Ascending aorta (tissue), 2 donors: Measurements from ENCODE around the gene CPD. TPM values are rescaled to one million over a fixed set of nuclear protein-coding genes. Genes with fewer than 3 reads are reported as not detected.

Experiments
- DNase-seq, 2 donors: peaks; one replicate each; pipeline ENCODE4 v3.0.0-alpha.2; 2019; ENCODE audit warnings: low spot score in 2 of 2
- H3K27ac ChIP-seq, 2 donors: fragments of 200-600 bp; sonication (generic); one replicate each; pipeline ENCODE4 v1.5.1; 2016 to 2017; ENCODE audit warnings: mild to moderate bottlenecking in 1 of 2
- H3K27me3 ChIP-seq: fragments of 200-600 bp; sonication (generic); one replicate; pipeline ENCODE4 v1.5.1; 2017
- H3K36me3 ChIP-seq, 2 donors: fragments of 200-600 bp; sonication (generic); one replicate each; pipeline ENCODE4 v1.5.1; 2016
- H3K4me1 ChIP-seq, 2 donors: fragments of 200-600 bp; sonication (generic); one replicate each; pipeline ENCODE4 v1.5.1; 2016 to 2017; ENCODE audit warnings: mild to moderate bottlenecking in 1 of 2
- H3K4me3 ChIP-seq, 2 donors: fragments of 200-600 bp; sonication (generic); one replicate each; pipeline ENCODE4 v1.5.1; 2016 to 2017; ENCODE audit warnings: mild to moderate bottlenecking in 1 of 2
- H3K9me3 ChIP-seq, 2 donors: fragments of 200-600 bp; sonication (generic); one replicate each; pipeline ENCODE4 v1.5.1; 2016
- intact Hi-C: fragments of 100-400 bp; cut with DNase I; formaldehyde crosslinking; loops from one replicate; pipeline ENCODE4 v1.15.1; 2023
- total RNA-seq: library from RNA; depleted of rRNA; stranded (reverse); fragments of >200 nt; gene quantifications from one replicate; pipeline ENCODE4 v1.1.0, GENCODE V29; 2016
- TF ChIP-seq, protein P1 (sequence below), 3 experiments: fragments of 200-600 bp in 2 of 3; fragments of 450-650 bp in 1 of 3; sonication (generic) in 2 of 3; IDR thresholded peaks; one replicate each; pipeline ENCODE4 v1.5.1; 2016 to 2019; ENCODE audit warnings: antibody characterized with exemption in 3 of 3, mild to moderate bottlenecking in 1 of 3, moderate library complexity in 1 of 3

The CPD gene
- total RNA-seq, 1 donor from 2014 or later = 141 TPM

DNA sequence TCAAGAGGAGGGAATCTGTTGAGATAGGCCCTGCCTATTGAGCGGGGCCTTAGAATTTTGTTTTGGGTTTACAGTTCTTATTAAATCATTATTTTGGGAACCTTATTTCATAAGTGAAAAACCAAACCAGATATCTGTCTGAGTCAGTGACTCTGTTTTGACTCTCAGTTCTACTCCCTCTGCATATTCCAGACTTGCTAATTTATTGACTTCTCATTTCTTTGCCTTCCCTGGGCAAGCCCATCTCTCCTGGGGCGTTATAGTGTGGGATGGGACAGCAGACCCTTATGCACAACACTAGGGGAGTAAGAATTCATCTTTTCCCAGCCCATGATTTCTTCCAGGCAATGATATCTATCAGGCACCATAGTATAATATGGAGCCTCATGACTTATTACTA, 45.7 kb downstream of the CPD start:
- Histone ChIP-seq H3K36me3 (peaks cover 12 to 23% of the 10 kb centered on the region in 2 donors), H3K4me3 (no peak overlapping the region)

DNA sequence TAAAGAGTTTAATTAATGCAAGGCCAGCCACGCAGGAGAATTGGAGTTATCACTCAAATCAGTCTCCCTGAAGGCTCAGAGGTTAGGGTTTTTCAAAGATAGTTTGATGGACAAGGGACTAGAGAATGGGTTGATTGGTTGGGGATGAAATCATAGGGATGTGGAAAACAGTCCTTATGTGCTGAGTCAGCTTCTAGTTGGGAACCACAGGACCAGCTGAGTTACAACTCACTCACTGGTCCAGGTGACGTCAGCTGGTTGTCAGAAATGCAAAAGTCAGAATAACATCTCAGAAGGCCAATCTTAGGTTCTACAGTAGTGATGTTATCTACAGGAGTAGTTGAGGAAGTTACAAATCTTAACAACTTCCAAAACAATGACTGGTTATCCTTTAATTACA, 47.6 kb downstream of the CPD start:
- H3K4me1 ChIP-seq = peaks cover 3 to 16% of the 10 kb centered on the region in 2 donors
- H3K9me3 ChIP-seq = no peaks in the 10 kb centered on the region
- intact Hi-C loops = loop anchor here (5.0 kb wide), 1 partner anchor 49 kb away; the partner anchor contains the start of gene CPD
- H3K4me3 ChIP-seq = no peak overlapping the region
- no peaks in the 10 kb centered on the region for H3K27me3 ChIP-seq
- peaks cover 12 to 23% of the 10 kb centered on the region in 2 donors for H3K36me3 ChIP-seq
- TF ChIP-seq, protein P1, sequence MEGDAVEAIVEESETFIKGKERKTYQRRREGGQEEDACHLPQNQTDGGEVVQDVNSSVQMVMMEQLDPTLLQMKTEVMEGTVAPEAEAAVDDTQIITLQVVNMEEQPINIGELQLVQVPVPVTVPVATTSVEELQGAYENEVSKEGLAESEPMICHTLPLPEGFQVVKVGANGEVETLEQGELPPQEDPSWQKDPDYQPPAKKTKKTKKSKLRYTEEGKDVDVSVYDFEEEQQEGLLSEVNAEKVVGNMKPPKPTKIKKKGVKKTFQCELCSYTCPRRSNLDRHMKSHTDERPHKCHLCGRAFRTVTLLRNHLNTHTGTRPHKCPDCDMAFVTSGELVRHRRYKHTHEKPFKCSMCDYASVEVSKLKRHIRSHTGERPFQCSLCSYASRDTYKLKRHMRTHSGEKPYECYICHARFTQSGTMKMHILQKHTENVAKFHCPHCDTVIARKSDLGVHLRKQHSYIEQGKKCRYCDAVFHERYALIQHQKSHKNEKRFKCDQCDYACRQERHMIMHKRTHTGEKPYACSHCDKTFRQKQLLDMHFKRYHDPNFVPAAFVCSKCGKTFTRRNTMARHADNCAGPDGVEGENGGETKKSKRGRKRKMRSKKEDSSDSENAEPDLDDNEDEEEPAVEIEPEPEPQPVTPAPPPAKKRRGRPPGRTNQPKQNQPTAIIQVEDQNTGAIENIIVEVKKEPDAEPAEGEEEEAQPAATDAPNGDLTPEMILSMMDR (IDR thresholded peaks at IDR 0.05) = no peak
- peak overlapping the region in 1 of 2 donors; percentile 39 for H3K27ac ChIP-seq
- DNase-seq = no peak

More for the DNA sequence above, 45.7 kb downstream of the CPD start:
- intact Hi-C loops = no loop called here
- Histone ChIP-seq H3K27ac (no peak overlapping the region), H3K27me3 (no peaks in the 10 kb centered on the region), H3K4me1 (peaks cover 3 to 9% of the 10 kb centered on the region in 2 donors), H3K9me3 (no peaks in the 10 kb centered on the region)
- TF ChIP-seq, protein P1 (IDR thresholded peaks at IDR 0.05) = no peak
- no peak for DNase-seq

DNA sequence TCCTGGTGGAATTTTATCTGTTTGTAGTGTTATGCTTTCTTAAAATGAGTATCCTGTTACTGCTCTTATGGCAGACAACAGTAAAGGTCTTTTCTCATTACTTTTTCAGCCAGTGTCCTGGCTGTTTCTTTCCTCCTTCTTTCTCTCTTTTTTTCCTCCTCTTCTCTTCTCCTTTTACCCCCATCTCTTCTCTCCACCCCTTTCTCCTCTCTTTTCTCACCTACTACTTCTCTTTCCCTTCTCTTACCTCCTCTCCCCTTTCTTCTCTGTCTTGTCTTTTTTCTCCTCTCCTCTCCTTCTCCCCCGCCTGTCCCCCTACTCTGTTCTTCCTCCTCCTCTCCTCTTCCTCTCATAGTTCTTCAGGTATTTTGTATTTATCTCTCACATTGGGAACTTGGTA, 48.9 kb downstream of the CPD start:
- no peak for DNase-seq
- TF ChIP-seq, protein P1 (IDR thresholded peaks at IDR 0.05) = no peak
- peaks cover 3 to 16% of the 10 kb centered on the region in 2 donors for H3K4me1 ChIP-seq
- H3K4me3 ChIP-seq = no peak overlapping the region
- H3K36me3 ChIP-seq = peaks cover 15 to 32% of the 10 kb centered on the region in 2 donors
- peak overlapping the region; percentile 44 to 57 for H3K27ac ChIP-seq
- H3K27me3 ChIP-seq = no peaks in the 10 kb centered on the region
- intact Hi-C loops = loop anchor here (5.0 kb wide), 1 partner anchor 50 kb away; the partner anchor contains the start of gene CPD
- no peaks in the 10 kb centered on the region for H3K9me3 ChIP-seq

DNA sequence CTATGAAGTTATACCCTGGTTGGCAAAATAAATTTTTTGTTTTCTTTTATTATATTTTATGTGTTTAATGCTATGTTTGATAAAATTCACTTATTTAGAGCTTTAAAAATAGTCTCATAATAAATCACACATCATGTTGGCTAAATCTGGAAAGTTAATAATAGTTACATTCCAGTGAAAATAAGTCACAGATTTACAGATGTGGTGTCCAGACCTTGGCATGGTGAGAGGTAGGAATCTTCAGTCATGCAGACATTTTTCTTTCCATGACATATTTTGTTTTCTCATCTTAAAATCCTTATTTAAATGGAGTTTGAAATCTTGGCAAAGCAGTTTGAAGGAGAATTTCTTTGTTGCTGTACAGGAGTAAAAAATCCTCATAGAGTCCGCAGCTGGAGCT, 50.4 kb downstream of the CPD start:
- H3K9me3 ChIP-seq = no peaks in the 10 kb centered on the region
- TF ChIP-seq, protein P1 (IDR thresholded peaks at IDR 0.05) = no peak
- no peak for DNase-seq
- peaks cover 3 to 16% of the 10 kb centered on the region in 2 donors for H3K4me1 ChIP-seq
- H3K36me3 ChIP-seq = peaks cover 3 to 23% of the 10 kb centered on the region in 2 donors
- H3K4me3 ChIP-seq = no peak overlapping the region
- H3K27me3 ChIP-seq = no peaks in the 10 kb centered on the region
- H3K27ac ChIP-seq = peak overlapping the region; percentile 68 to 76
- intact Hi-C loops = loop anchor here (5.0 kb wide), 1 partner anchor 52 kb away; the partner anchor contains the start of gene CPD

DNA sequence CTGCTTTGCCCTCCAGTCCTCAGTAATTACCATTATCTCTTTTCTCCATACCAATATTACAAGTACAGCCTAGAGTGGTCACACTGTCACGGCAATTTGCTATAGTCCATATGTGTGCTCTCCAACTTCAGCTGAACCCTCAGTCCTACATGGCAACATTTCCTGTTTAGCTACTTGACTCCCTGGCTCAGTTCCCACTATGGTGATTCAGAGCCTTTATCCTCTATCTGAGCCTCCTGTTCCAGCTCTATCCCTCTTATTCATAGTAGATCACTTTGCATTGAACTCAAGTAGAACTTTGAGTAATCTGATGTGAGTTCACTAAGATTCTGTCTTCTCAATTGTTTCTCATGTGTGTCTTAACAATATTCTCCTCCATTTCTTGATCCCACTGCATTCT, 54.8 kb downstream of the CPD start:
- Histone ChIP-seq H3K9me3 (no peaks in the 10 kb centered on the region), H3K27me3 (no peaks in the 10 kb centered on the region), H3K27ac (no peak overlapping the region), H3K4me3 (no peak overlapping the region), H3K36me3 (peaks cover 3 to 12% of the 10 kb centered on the region in 2 donors), H3K4me1 (peaks cover 3 to 13% of the 10 kb centered on the region in 2 donors)
- TF ChIP-seq, protein P1 (IDR thresholded peaks at IDR 0.05) = no peak
- DNase-seq = no peak
- intact Hi-C loops = loop anchor here (5.0 kb wide), 1 partner anchor 44 kb away; the partner anchor contains the start of gene GOSR1
